ENCODE measurements around the gene CBX7. TPM values are rescaled to one million over a fixed set of nuclear protein-coding genes. Genes with fewer than 3 reads are reported as not detected.

Gene CBX7
- total RNA-seq, 2 experiments from 2014 or later, result 48.6 to 49.1 TPM

DNA sequence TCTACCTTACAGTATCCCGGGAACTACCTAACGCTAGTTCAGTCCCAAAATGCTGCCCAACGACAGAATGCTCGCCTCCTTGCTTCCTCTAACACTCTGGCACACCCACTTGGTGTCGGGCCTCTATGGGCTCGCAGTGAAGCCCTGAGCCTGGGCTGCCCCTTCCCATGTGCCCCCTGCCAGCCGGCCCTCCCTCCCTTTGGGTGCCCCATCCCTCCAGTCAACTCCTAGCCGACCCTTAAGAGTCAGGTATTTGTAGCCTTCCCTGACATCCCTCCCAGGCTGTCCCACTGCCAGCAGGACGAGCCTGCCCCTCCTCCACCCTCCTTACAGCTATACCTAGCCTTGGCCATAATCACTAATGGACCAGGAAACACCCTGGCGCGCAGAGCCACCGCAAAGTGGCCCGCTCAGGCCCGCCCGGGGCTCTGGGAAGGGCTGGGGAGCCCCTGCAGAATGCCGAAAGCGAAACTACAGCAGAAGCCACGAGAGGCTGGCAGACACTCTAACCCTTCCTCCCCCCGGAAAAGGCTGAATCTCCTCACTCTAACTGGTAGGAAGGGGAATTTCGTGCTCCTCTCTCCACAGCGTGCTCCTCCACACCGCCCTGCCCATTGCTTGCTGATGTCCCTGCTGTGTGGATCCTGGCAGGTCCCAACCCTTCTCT is 8.2 kb downstream of the CBX7 start:
- H3K4me1 ChIP-seq (ENCODE audit: insufficient read depth, low read length), result peaks cover 55% of the 10 kb centered on the region
- H3K9me3 ChIP-seq (ENCODE audit: control insufficient read depth in 1 of 2, insufficient read depth in 1 of 2, low read length in 2 of 2), result no peaks in the 10 kb centered on the region
- DNase-seq (peak in 13 of 14 experiments; percentile 26 to 87 (median 44)), ATAC-seq (ENCODE audit: poor library complexity) (peak; percentile 33)
- peaks cover 28% of the 10 kb centered on the region for H3K36me3 ChIP-seq (ENCODE audit: insufficient read depth, low read length)
- H3K9me3 Mint-ChIP-seq, result no peaks in the 10 kb centered on the region
- TF ChIP-seq, protein P1, sequence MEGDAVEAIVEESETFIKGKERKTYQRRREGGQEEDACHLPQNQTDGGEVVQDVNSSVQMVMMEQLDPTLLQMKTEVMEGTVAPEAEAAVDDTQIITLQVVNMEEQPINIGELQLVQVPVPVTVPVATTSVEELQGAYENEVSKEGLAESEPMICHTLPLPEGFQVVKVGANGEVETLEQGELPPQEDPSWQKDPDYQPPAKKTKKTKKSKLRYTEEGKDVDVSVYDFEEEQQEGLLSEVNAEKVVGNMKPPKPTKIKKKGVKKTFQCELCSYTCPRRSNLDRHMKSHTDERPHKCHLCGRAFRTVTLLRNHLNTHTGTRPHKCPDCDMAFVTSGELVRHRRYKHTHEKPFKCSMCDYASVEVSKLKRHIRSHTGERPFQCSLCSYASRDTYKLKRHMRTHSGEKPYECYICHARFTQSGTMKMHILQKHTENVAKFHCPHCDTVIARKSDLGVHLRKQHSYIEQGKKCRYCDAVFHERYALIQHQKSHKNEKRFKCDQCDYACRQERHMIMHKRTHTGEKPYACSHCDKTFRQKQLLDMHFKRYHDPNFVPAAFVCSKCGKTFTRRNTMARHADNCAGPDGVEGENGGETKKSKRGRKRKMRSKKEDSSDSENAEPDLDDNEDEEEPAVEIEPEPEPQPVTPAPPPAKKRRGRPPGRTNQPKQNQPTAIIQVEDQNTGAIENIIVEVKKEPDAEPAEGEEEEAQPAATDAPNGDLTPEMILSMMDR (IDR thresholded peaks at IDR 0.05), result no peak
- POLR2A ChIA-PET, result no interaction called here
- peak overlapping the region; percentile 63 to 72 for H3K27ac ChIP-seq (ENCODE audit: low read depth in 1 of 2, low read length in 2 of 2)
- H3K27me3 ChIP-seq (ENCODE audit: control insufficient read depth in 1 of 2, insufficient read depth in 2 of 2, low read length in 2 of 2), result no peaks in the 10 kb centered on the region
- peaks cover 42% of the 10 kb centered on the region for H3K36me3 Mint-ChIP-seq (ENCODE audit: low read depth)
- CTCF ChIA-PET, result no interaction called here
- H3K4me3 Mint-ChIP-seq, result peak overlapping the region; percentile 98
- intact Hi-C loops (cut with DNase I, micrococcal nuclease), result no loop called here
- peaks cover 41% of the 10 kb centered on the region for H3K4me1 Mint-ChIP-seq (ENCODE audit: low read depth)
- peak overlapping the region; percentile 69 for H3K4me3 ChIP-seq (ENCODE audit: low read length)
- H3K27me3 Mint-ChIP-seq, result no peaks in the 10 kb centered on the region
- peak overlapping the region; percentile 96 for H3K27ac Mint-ChIP-seq

DNA sequence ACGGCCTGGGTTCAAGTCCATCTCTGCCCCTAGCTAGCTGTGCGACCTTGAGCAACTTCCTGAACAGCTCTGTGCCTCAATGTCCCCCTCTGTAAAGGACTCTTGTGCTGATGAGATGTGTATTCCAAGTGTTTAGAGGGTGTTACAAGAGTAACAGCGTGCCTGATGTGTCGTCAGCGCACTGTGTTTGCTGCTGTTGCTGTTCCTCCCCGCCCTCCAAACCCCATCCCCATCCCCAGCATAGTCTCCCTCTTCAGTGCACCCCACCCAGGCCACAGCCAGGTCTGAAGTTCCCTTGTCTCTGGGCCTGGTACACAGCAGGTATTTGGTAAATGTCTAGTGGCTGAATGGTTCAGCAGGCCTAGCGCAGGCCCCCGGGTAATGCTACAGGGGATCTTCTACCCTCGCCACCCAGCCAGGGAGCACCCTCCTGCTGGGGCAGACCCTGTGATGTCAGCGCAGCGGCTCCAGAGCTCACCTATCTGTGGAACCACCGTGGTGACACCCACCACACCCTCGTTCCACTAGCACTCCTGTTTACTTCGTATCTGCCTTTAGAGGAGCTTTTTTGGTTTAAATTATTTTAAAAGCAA is 10.3 kb downstream of the CBX7 start:
- Histone ChIP-seq H3K9me3 (ENCODE audit: control insufficient read depth in 1 of 2, insufficient read depth in 1 of 2, low read length in 2 of 2) (no peaks in the 10 kb centered on the region), H3K27ac (ENCODE audit: low read depth in 1 of 2, low read length in 2 of 2) (no peak overlapping the region), H3K4me3 (ENCODE audit: low read length) (no peak overlapping the region), H3K27me3 (ENCODE audit: control insufficient read depth in 1 of 2, insufficient read depth in 2 of 2, low read length in 2 of 2) (no peaks in the 10 kb centered on the region), H3K4me1 (ENCODE audit: insufficient read depth, low read length) (peaks cover 35% of the 10 kb centered on the region), H3K36me3 (ENCODE audit: insufficient read depth, low read length) (peaks cover 22% of the 10 kb centered on the region)
- Mint-ChIP-seq H3K9me3 (no peaks in the 10 kb centered on the region), H3K36me3 (ENCODE audit: low read depth) (peaks cover 26% of the 10 kb centered on the region), H3K4me1 (ENCODE audit: low read depth) (peaks cover 27% of the 10 kb centered on the region), H3K27me3 (no peaks in the 10 kb centered on the region), H3K4me3 (no peak overlapping the region), H3K27ac (no peak overlapping the region)
- DNase-seq (no peak), ATAC-seq (ENCODE audit: poor library complexity) (no peak)
- POLR2A ChIA-PET, result interaction anchor here (0.6 to 1.1 kb wide), 4 partner anchors 7 to 202 kb away, joined by 3 to 5 read pairs (median 3); partner anchors contain the start of gene CBX7
- TF ChIP-seq, protein P1 (IDR thresholded peaks at IDR 0.05), result no peak
- CTCF ChIA-PET, result interaction anchor here (1.1 to 1.2 kb wide), 2 partner anchors 175 to 272 kb away, joined by 3 to 4 read pairs; no protein-coding TSS in a partner anchor
- intact Hi-C loops (cut with DNase I, micrococcal nuclease), result no loop called here

DNA sequence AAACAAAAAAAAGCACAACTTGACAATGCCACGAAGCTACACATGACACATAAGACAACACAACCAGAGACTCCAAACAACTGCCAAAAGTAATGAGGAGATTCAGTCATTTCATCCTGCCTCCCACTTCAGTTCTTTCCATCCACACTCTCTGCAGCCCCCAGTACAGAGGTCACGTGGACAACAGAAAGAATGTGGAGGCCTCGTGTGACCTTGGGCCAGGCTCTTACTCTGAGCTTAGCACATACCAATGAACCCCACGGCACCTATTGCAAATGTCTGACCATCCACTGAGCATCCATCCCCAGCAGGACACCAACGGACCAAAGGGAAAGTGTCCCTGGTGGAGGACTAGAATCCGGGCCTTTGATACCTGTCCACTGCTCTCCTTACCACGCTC is 12.5 kb downstream of the CBX7 start:
- TF ChIP-seq, protein P1 (IDR thresholded peaks at IDR 0.05), result no peak
- no peaks in the 10 kb centered on the region for H3K9me3 Mint-ChIP-seq
- H3K27ac Mint-ChIP-seq, result peak overlapping the region; percentile 17
- intact Hi-C loops (cut with DNase I, micrococcal nuclease), result no loop called here
- H3K4me1 Mint-ChIP-seq (ENCODE audit: low read depth), result peaks cover 16% of the 10 kb centered on the region
- DNase-seq (no peak), ATAC-seq (ENCODE audit: poor library complexity) (no peak)
- no peaks in the 10 kb centered on the region for H3K27me3 Mint-ChIP-seq
- Histone ChIP-seq H3K27ac (ENCODE audit: low read depth in 1 of 2, low read length in 2 of 2) (no peak overlapping the region), H3K4me3 (ENCODE audit: low read length) (no peak overlapping the region), H3K9me3 (ENCODE audit: control insufficient read depth in 1 of 2, insufficient read depth in 1 of 2, low read length in 2 of 2) (no peaks in the 10 kb centered on the region), H3K36me3 (ENCODE audit: insufficient read depth, low read length) (peaks cover 20% of the 10 kb centered on the region), H3K27me3 (ENCODE audit: control insufficient read depth in 1 of 2, insufficient read depth in 2 of 2, low read length in 2 of 2) (no peaks in the 10 kb centered on the region), H3K4me1 (ENCODE audit: insufficient read depth, low read length) (peaks cover 19% of the 10 kb centered on the region)
- ChIA-PET POLR2A (interaction anchor here (0.7 to 1.4 kb wide), 2 partner anchors 10 to 180 kb away, joined by 3 read pairs; partner anchors contain the start of gene RPL3), CTCF (no interaction called here)
- H3K4me3 Mint-ChIP-seq, result no peak overlapping the region
- peaks cover 25% of the 10 kb centered on the region for H3K36me3 Mint-ChIP-seq (ENCODE audit: low read depth)

All from CD4-positive, alpha-beta T cell (primary cell).